ENCODE measurements around the gene UBR1. TPM values are rescaled to one million over a fixed set of nuclear protein-coding genes. Genes with fewer than 3 reads are reported as not detected.
"Not testable (repeated sequence)": the region's sequence is repeated elsewhere in the genome, so short reads cannot be mapped to it uniquely, and the experiment has no call there.

The UBR1 gene
- total RNA-seq, 1 experiment from 2014 or later = 17.9 TPM

- TF ChIP-seq SP1 (IDR thresholded peaks at IDR 0.05; ENCODE audit: low read depth) (no peak), ZFX (IDR thresholded peaks at IDR 0.05) (no peak), RAD21 (IDR thresholded peaks at IDR 0.05; ENCODE audit: low read depth) (no peak), TCF7L2 (IDR thresholded peaks at IDR 0.05; ENCODE audit: borderline replicate concordance, extremely low read depth, insufficient read depth, insufficient read length) (no peak), YY1 (IDR thresholded peaks at IDR 0.05; ENCODE audit: extremely low read depth, insufficient replicate concordance, low read depth, low read length) (no peak)
These were observed 23.1 kb upstream of the UBR1 start (continued) for GRCh38 chr15:43128980-43129335.

DNA sequence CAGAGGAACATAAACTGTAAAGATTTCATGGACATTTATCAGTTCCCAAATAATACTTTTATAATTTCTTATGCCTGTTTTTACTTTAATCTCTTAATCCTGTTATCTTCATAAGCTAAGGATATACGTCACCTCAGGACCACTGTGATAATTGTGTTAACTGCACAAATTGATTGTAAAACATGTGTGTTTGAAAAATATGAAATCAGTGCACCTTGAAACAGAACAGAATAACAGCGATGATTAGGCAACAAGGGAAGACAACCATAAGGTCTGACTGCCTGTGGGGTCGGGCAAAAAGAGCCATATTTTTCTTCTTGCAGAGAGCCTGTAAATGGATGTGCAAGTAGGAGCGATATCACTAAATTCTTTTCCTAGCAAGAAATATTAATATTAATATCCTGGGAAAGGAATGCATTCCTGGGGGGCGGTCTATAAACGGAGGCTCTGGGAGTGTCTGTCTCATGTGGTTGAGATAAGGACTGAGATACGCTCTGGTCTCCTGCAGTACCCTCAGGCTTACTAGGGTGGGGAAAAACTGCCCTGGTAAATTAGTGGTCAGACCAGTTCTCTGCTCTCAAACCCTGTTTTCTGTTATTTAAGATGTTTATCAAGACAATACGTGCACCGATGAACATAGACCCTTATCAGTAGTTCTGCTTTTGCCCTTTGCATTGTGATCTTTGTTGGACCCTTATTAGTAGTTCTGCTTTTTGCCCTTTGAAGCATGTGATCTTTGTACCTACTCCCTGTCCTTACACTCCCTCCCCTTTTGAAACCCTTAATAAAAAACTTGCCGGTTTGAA is 22.5 kb upstream of the UBR1 start:
- DNase-seq (ENCODE audit: low read depth, low spot score); intact Hi-C loops (cut with micrococcal nuclease); RAD21 ChIA-PET (ENCODE audit: low non-redundant PET in 1 of 2, low total read pairs in 2 of 2, uncharacterized antibody in 2 of 2, unreplicated experiment in 2 of 2); H2AFZ ChIP-seq (ENCODE audit: low read depth, low read length, poor library complexity, severe bottlenecking); H3K79me2 ChIP-seq (ENCODE audit: insufficient read depth, low read length); H3K27ac ChIP-seq (ENCODE audit: low read depth, low read length); POLR2A ChIA-PET; H3K9ac ChIP-seq (ENCODE audit: low read length); H3K36me3 ChIP-seq (ENCODE audit: control insufficient read depth in 1 of 2, insufficient read depth in 2 of 2, low read length in 2 of 2); H3K4me3 ChIP-seq (replicated peaks in 1 of 2; ENCODE audit: low read depth in 1 of 2, low read length in 2 of 2); ATAC-seq; H4K20me1 ChIP-seq (ENCODE audit: insufficient read depth); CTCF ChIA-PET; H3K27me3 ChIP-seq (ENCODE audit: insufficient read depth, low read length); H3K9me2 ChIP-seq (ENCODE audit: insufficient read depth); H3K9me3 ChIP-seq (ENCODE audit: control insufficient read depth in 1 of 2, insufficient read depth in 1 of 2, low read depth in 1 of 2, low read length in 2 of 2); BruUV-seq (replicated peaks); H3K4me2 ChIP-seq (ENCODE audit: low read length): not testable (repeated sequence)
- peaks cover 13 to 26% of the 10 kb centered on the region in 2 experiments; a peak in 3 of 4 replicates for H3K4me1 ChIP-seq (ENCODE audit: control insufficient read depth in 1 of 2, insufficient read depth in 2 of 2, low read length in 2 of 2)
- peak; percentile 22; the same call in 1 of the 2 replicates for TF ChIP-seq CBX3 (IDR thresholded peaks at IDR 0.05; ENCODE audit: low read depth)

GRCh38 chr15:43127752-43128151 is 21.9 kb upstream of the UBR1 start:
- Histone ChIP-seq H3K9me2 (ENCODE audit: insufficient read depth) (no peaks in the 10 kb centered on the region), H4K20me1 (ENCODE audit: insufficient read depth) (no peaks in the 10 kb centered on the region), H3K9ac (ENCODE audit: low read length) (no peak overlapping the region), H3K4me2 (ENCODE audit: low read length) (no peak overlapping the region), H3K4me3 (replicated peaks in 1 of 2; ENCODE audit: low read depth in 1 of 2, low read length in 2 of 2) (no peak overlapping the region), H3K9me3 (ENCODE audit: control insufficient read depth in 1 of 2, insufficient read depth in 1 of 2, low read depth in 1 of 2, low read length in 2 of 2) (no peaks in the 10 kb centered on the region), H3K4me1 (ENCODE audit: control insufficient read depth in 1 of 2, insufficient read depth in 2 of 2, low read length in 2 of 2) (peaks cover 14 to 32% of the 10 kb centered on the region in 2 experiments; a peak in 3 of 4 replicates), H3K27me3 (ENCODE audit: insufficient read depth, low read length) (no peaks in the 10 kb centered on the region), H3K36me3 (ENCODE audit: control insufficient read depth in 1 of 2, insufficient read depth in 2 of 2, low read length in 2 of 2) (no peaks in the 10 kb centered on the region), H3K27ac (ENCODE audit: low read depth, low read length) (no peak overlapping the region), H2AFZ (ENCODE audit: low read depth, low read length, poor library complexity, severe bottlenecking) (no peak overlapping the region), H3K79me2 (ENCODE audit: insufficient read depth, low read length) (no peaks in the 10 kb centered on the region)
- ATAC-seq = no peak
- TF ChIP-seq YY1 (IDR thresholded peaks at IDR 0.05; ENCODE audit: extremely low read depth, insufficient replicate concordance, low read depth, low read length) (no peak), SP1 (IDR thresholded peaks at IDR 0.05; ENCODE audit: low read depth) (no peak), RAD21 (IDR thresholded peaks at IDR 0.05; ENCODE audit: low read depth) (no peak), EZH2phosphoT487 (IDR thresholded peaks at IDR 0.05; ENCODE audit: borderline replicate concordance) (no peak), POLR2A (IDR thresholded peaks at IDR 0.05; ENCODE audit: borderline replicate concordance, extremely low read depth, insufficient read depth, insufficient read length) (no peak), SIN3A (IDR thresholded peaks at IDR 0.05; ENCODE audit: low read depth) (no peak), CBX3 (IDR thresholded peaks at IDR 0.05; ENCODE audit: low read depth) (no peak), REST (IDR thresholded peaks at IDR 0.05; ENCODE audit: low read depth) (no peak)
- ChIA-PET CTCF (no interaction called here), POLR2A (no interaction called here), RAD21 (ENCODE audit: low non-redundant PET in 1 of 2, low total read pairs in 2 of 2, uncharacterized antibody in 2 of 2, unreplicated experiment in 2 of 2) (no interaction called here)
- no peak for DNase-seq (ENCODE audit: low read depth, low spot score)
- intact Hi-C loops (cut with micrococcal nuclease) = no loop called here
- no TSS peak for BruUV-seq (replicated peaks)

All from HCT116 (cell line).